BLaER1 (cell line): ENCODE measurements around the gene EXOC6B.

ENCODE experiments used
- H3K27ac ChIP-seq: shearing (Covaris generic); formaldehyde crosslinking; 2 replicates; pipeline ENCODE4 v1.8.1; 2022
- H3K27me3 ChIP-seq: shearing (Covaris generic); formaldehyde crosslinking; 2 replicates; pipeline ENCODE4 v1.8.1; 2022
- H3K36me3 ChIP-seq: shearing (Covaris generic); formaldehyde crosslinking; 2 replicates; pipeline ENCODE4 v1.8.1; 2022
- H3K4me1 ChIP-seq: shearing (Covaris generic); formaldehyde crosslinking; 2 replicates; pipeline ENCODE4 v1.8.1; 2022
- H3K4me2 ChIP-seq: shearing (Covaris generic); formaldehyde crosslinking; 2 replicates; pipeline ENCODE4 v1.8.1; 2022
- H3K4me3 ChIP-seq: shearing (Covaris generic); formaldehyde crosslinking; 2 replicates; pipeline ENCODE4 v1.8.1; 2022
- H3K9ac ChIP-seq: shearing (Covaris generic); formaldehyde crosslinking; 2 replicates; pipeline ENCODE4 v1.8.1; 2022
- H3K9me3 ChIP-seq: shearing (Covaris generic); formaldehyde crosslinking; 2 replicates; pipeline ENCODE4 v1.8.1; 2022
- H4K20me1 ChIP-seq: shearing (Covaris generic); formaldehyde crosslinking; 2 replicates; pipeline ENCODE4 v1.8.1; 2022
- Cebpa-rat ChIP-seq: shearing (Covaris generic); IDR thresholded peaks from 2 replicates; pipeline ENCODE4 v1.8.1; 2022

The EXOC6B gene

DNA sequence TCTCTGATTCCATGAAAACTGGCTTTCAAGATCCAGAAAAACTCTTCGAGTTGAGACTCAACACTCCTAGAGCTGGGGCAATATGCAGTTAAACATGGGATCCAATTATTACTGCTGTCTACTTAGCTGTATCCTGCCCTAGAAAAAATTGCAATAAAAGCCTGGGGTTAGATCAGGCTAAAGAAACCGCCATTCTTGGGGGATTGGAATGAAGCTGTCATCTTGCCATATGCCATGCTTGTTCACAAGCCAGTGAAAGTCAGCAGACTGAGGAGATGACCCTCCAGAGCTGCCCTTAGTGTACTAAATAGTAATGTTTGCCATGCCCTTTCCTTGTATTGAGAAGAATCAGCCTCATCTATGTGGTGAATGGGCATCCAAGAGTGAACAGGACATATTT lies 647.3 kb downstream of the EXOC6B start:
- no peak overlapping the region for H3K4me2 ChIP-seq
- no peaks in the 10 kb centered on the region for H3K27me3 ChIP-seq
- no peaks in the 10 kb centered on the region for H3K36me3 ChIP-seq
- no peak for TF ChIP-seq Cebpa-rat
- H4K20me1 ChIP-seq: no peaks in the 10 kb centered on the region
- H3K4me3 ChIP-seq: no peak overlapping the region
- H3K9ac ChIP-seq: no peak overlapping the region
- no peaks in the 10 kb centered on the region for H3K4me1 ChIP-seq
- H3K27ac ChIP-seq: no peak overlapping the region
- no peaks in the 10 kb centered on the region for H3K9me3 ChIP-seq

DNA sequence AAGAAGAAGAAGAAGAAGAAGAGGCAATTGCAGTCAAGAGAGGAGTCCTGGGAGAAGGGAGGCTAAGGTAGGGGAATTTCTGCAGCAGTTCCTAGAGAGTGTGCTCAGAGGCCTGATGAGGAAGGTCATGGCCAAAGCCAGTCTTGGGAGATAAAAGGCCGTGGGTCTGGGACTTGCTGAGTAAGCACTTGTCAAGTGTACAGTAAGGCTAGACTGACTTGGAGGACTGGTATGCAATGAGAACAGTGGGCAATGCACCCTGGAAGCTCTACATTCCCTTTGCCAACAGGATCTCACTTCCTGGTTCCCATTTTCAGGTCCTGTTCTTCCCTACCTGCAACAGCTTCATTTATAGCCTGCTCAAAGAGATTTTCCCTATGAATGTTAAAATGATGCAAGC lies 649.6 kb downstream of the EXOC6B start:
- no peak overlapping the region for H3K4me2 ChIP-seq
- no peaks in the 10 kb centered on the region for H3K4me1 ChIP-seq
- H3K9ac ChIP-seq: no peak overlapping the region
- no peak overlapping the region for H3K27ac ChIP-seq
- H3K27me3 ChIP-seq: no peaks in the 10 kb centered on the region
- no peak for TF ChIP-seq Cebpa-rat
- H3K4me3 ChIP-seq: no peak overlapping the region
- no peaks in the 10 kb centered on the region for H4K20me1 ChIP-seq
- H3K36me3 ChIP-seq: no peaks in the 10 kb centered on the region
- no peaks in the 10 kb centered on the region for H3K9me3 ChIP-seq

DNA sequence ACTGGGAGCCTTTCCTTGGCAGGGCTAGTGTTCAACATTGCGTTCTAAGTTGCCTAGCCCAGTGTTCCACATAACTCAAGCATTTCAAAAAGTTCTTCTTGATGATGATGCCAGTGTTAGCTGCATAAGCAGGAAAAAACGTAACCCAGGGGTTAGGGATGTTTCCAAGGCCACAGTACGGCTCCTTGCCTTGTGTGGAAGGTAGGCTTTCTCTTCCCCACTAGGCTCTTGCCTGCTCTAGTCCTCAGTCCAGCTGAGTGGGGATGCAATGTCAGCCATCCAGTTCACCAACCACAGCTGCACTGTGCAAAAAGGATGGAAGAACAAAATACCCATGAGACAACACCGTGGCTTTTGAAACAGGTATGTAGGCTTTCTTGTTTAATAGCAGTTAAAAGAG lies 650.2 kb downstream of the EXOC6B start:
- Histone ChIP-seq H3K4me1 (no peaks in the 10 kb centered on the region), H3K4me3 (no peak overlapping the region), H3K36me3 (no peaks in the 10 kb centered on the region), H3K4me2 (no peak overlapping the region), H3K9ac (no peak overlapping the region), H4K20me1 (no peaks in the 10 kb centered on the region), H3K27ac (no peak overlapping the region), H3K27me3 (no peaks in the 10 kb centered on the region), H3K9me3 (no peaks in the 10 kb centered on the region)
- TF ChIP-seq Cebpa-rat: no peak

- Histone ChIP-seq H4K20me1 (no peaks in the 10 kb centered on the region), H3K27ac (no peak overlapping the region), H3K9ac (no peak overlapping the region), H3K27me3 (no peaks in the 10 kb centered on the region), H3K4me2 (no peak overlapping the region), H3K4me1 (no peaks in the 10 kb centered on the region), H3K9me3 (no peaks in the 10 kb centered on the region), H3K36me3 (no peaks in the 10 kb centered on the region), H3K4me3 (no peak overlapping the region)
- TF ChIP-seq Cebpa-rat: no peak
Measured at GRCh38 chr2:72173640-72174321, 652.1 kb downstream of the EXOC6B start.

DNA sequence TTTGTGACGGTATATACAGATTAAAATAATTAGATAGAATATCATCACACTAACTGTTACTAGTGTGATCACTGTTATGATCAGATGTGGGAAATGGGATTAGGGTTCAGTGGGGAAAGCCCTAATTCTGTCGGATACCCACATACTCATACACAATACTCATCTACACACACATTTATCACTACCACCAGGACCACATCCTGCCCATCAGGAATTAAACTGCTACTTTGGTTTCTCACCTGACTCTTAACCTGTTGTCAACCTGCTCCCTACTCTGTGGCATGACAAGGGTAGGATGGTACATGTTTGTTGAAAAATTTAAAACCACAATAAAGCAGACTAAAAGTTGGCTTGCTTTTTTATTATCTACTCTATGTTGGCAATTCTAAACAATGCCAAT lies 653.4 kb downstream of the EXOC6B start:
- no peak overlapping the region for H3K9ac ChIP-seq
- no peaks in the 10 kb centered on the region for H3K36me3 ChIP-seq
- H3K4me1 ChIP-seq: no peaks in the 10 kb centered on the region
- H3K27ac ChIP-seq: no peak overlapping the region
- no peaks in the 10 kb centered on the region for H3K9me3 ChIP-seq
- H3K27me3 ChIP-seq: no peaks in the 10 kb centered on the region
- no peak overlapping the region for H3K4me2 ChIP-seq
- TF ChIP-seq Cebpa-rat: no peak
- H3K4me3 ChIP-seq: no peak overlapping the region
- no peaks in the 10 kb centered on the region for H4K20me1 ChIP-seq

DNA sequence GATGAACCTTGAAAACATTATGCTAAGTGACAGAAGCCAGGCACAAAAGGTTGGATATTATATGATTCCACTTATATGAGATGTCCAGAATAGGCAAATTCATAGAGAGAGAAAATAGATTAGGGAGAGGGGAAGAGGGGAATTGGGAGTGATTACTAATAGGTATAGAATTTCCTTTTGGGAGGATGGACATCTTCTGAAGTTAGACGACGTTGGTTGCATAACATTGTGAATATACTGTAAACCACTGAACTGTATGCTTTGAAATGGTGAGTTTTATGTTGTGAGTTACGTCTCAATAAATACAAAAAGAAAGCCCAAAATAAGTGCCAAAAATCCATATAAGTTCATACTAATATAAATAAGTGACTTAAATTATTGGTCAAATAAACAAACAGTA lies 659.6 kb downstream of the EXOC6B start:
- Histone ChIP-seq H3K4me1 (no peaks in the 10 kb centered on the region), H3K27me3 (no peaks in the 10 kb centered on the region)

GRCh38 chr2:72165792-72166191 lies 660.0 kb downstream of the EXOC6B start:
- no peak overlapping the region for H3K9ac ChIP-seq
- H3K27me3 ChIP-seq: no peaks in the 10 kb centered on the region
- no peaks in the 10 kb centered on the region for H3K36me3 ChIP-seq
- no peak overlapping the region for H3K4me3 ChIP-seq
- H3K4me1 ChIP-seq: peaks cover 5% of the 10 kb centered on the region
- H4K20me1 ChIP-seq: no peaks in the 10 kb centered on the region
- no peaks in the 10 kb centered on the region for H3K9me3 ChIP-seq
- no peak for TF ChIP-seq Cebpa-rat
- H3K27ac ChIP-seq: no peak overlapping the region
- no peak overlapping the region for H3K4me2 ChIP-seq

More for the DNA sequence above, 659.6 kb downstream of the EXOC6B start:
- Histone ChIP-seq H3K9me3 (no peaks in the 10 kb centered on the region), H3K4me3 (no peak overlapping the region), H4K20me1 (no peaks in the 10 kb centered on the region), H3K36me3 (no peaks in the 10 kb centered on the region), H3K27ac (no peak overlapping the region), H3K9ac (no peak overlapping the region), H3K4me2 (no peak overlapping the region)
- no peak for TF ChIP-seq Cebpa-rat

GRCh38 chr2:72162574-72162973 lies 663.3 kb downstream of the EXOC6B start:
- no peak overlapping the region for H3K4me3 ChIP-seq
- H3K36me3 ChIP-seq: no peaks in the 10 kb centered on the region

GRCh38 chr2:72159211-72159993 lies 666.4 kb downstream of the EXOC6B start:
- Histone ChIP-seq H3K27me3 (no peaks in the 10 kb centered on the region), H3K27ac (no peak overlapping the region), H3K4me1 (peaks cover 28% of the 10 kb centered on the region), H3K9ac (no peak overlapping the region), H3K4me3 (no peak overlapping the region), H4K20me1 (no peaks in the 10 kb centered on the region), H3K36me3 (no peaks in the 10 kb centered on the region), H3K4me2 (no peak overlapping the region), H3K9me3 (no peaks in the 10 kb centered on the region)
- no peak for TF ChIP-seq Cebpa-rat

More at GRCh38 chr2:72162574-72162973, 663.3 kb downstream of the EXOC6B start:
- no peak for TF ChIP-seq Cebpa-rat
- no peaks in the 10 kb centered on the region for H4K20me1 ChIP-seq
- no peak overlapping the region for H3K9ac ChIP-seq
- H3K27ac ChIP-seq: no peak overlapping the region
- H3K4me1 ChIP-seq: peaks cover 22% of the 10 kb centered on the region
- H3K4me2 ChIP-seq: no peak overlapping the region
- no peaks in the 10 kb centered on the region for H3K9me3 ChIP-seq
- H3K27me3 ChIP-seq: no peaks in the 10 kb centered on the region

- Histone ChIP-seq H3K9ac (no peak overlapping the region), H3K4me1 (peaks cover 28% of the 10 kb centered on the region), H3K9me3 (no peaks in the 10 kb centered on the region), H3K4me3 (no peak overlapping the region), H3K27me3 (no peaks in the 10 kb centered on the region), H3K27ac (peak overlapping the region; percentile 56; the same call in 1 of the 2 replicates), H3K4me2 (peak overlapping the region; percentile 66), H3K36me3 (no peaks in the 10 kb centered on the region), H4K20me1 (no peaks in the 10 kb centered on the region)
- no peak for TF ChIP-seq Cebpa-rat
Measured at GRCh38 chr2:72157871-72158771, 667.7 kb downstream of the EXOC6B start.
